Activated gamma-delta T cell treated with Interleukin-2 at 50 U/mL for 16 hours (primary cell): Measurements from ENCODE around the gene NOS1.

Experiments
- DNase-seq: peaks from one replicate; pipeline ENCODE4 v3.0.0-alpha.2; 2020

NOS1 gene

GRCh38 chr12:117329756-117330155 lies 31.7 kb downstream of the NOS1 start:
- DNase-seq: no peak

GRCh38 chr12:117328556-117329100 lies 32.8 kb downstream of the NOS1 start:
- DNase-seq: no peak

- no peak for DNase-seq
Measured at GRCh38 chr12:117322428-117322827, 39.0 kb downstream of the NOS1 start.

DNA sequence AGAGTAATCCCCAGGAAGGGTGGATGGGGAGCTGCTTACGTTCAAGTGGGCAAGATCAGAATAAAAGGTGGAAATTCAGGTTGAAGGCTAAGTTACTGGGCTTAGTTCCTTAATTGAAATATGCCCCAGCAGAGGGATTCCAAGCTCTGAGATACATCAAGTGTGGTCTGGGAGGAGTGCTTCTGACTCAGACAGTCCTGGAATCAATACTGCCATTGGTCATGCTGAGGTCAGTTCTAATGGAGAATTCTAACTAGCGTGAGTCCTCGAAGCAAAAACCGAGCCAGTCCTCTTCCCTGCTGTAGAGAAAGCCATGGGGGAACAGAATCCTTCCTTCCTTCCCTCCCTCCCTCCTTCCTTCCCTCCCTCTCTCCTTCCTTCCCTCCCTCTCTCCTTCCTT lies 39.9 kb downstream of the NOS1 start:
- DNase-seq: no peak

DNA sequence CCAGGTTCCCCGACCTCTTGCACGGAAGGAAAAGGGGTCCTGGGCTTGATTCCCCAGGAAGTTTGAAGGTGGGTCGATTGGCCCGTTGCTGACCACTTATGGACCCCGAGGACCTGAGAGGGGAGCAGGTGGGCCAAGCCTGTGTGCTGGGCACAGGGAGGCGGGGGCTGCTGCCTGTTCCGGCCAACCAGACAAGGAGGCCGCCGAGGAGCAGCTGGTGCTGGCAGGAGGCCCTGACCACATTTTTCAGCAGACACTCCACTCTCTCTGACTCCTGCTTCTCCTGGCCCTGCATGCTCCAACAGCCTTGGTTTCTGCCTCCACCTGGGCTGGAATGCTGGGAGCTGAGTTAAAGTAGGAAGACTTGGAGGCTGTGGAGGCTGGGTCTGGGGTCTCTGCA lies 42.8 kb downstream of the NOS1 start:
- DNase-seq: no peak

DNA sequence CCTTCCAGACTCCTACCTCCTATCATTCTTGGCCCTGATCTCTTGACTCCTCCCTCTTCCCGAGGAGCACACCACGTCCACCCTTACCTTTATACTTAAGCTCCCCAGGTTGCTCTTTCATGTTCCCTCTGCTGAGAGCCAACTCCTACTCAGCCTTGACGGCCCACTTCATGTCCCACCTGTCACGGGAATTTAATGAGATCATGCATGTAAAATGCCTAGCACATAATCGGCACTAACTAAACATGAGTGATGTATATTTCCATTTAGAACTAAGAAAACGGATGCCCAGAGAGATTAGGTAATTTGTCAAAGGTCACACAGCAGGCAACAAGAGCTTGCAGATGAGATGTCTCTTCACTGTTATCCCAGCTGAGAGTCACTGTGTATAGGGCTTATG lies 45.1 kb downstream of the NOS1 start:
- no peak for DNase-seq

- DNase-seq: no peak
Measured at GRCh38 chr12:117313926-117314325, 47.5 kb downstream of the NOS1 start.

- DNase-seq: no peak
Measured at GRCh38 chr12:117312770-117313169, 48.7 kb downstream of the NOS1 start.

GRCh38 chr12:117309276-117309925 lies 52.0 kb downstream of the NOS1 start:
- DNase-seq: no peak

- DNase-seq: no peak
Measured at GRCh38 chr12:117300174-117300573, 61.3 kb downstream of the NOS1 start.

DNA sequence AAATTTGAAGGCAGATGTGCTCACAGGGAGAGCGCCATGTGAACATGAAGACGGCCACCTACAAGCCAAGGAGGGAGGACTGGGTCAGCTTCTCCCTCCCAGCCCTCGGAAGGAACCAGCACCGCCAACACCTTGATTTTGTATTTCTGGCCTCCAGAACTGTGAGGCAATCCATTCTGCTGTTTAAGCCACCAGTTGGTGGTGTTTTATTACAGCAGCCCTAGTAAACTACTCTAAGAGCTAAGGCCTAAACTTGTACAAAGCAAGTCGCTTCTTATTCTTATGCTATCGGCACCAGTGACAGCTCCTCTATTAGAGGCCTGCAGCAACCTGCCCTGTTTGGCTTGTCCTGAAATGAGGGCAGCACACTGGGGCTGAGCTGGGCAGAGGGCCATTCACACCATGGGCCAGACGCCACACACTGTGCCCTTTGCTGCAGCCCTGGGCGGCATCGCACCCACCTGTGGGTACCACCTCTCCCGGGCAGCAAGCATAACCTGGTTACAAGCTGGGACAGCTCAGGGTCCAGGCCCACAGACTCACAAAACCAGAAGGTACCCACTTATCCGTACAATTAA lies 62.7 kb downstream of the NOS1 start:
- DNase-seq: no peak

DNA sequence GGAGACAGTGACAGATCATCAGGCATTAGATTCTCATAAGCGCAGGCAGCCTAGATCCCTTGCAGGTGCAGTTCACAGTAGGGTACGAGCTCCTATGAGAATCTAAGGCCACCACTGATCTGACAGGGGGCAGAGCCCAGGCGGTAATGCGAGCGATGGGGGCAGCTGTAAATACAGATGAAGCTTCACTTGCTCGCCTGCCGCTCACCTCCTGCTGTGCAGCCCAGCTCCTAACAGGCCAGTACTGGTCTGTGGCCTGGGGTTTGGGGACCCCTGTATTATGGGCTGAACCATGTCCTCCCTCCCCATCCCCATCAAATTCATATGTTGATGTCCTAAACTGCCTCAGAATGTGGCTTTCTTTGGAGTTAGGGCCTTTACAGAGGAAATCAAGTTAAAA lies 63.2 kb downstream of the NOS1 start:
- no peak for DNase-seq

DNA sequence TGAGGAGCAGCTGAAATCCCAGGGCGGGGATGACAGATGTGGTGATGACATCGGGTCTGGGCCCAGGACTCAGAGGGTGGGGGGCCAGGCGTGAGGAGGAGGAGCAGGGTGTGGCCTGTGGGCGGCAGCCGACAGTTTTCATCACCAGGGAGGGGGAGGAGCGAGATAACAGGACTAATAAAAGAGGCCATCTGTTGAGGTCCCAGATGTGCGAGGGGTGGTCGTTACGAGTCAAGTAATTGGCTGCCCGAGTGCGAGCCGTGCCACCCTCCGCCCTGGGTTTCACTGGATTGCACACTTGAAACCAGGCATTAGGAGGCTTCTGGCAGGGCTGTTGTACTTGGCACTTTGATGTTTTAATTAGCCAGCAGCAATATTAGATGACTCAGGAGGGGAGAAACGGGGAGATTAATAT lies 67.2 kb downstream of the NOS1 start:
- DNase-seq: no peak

DNA sequence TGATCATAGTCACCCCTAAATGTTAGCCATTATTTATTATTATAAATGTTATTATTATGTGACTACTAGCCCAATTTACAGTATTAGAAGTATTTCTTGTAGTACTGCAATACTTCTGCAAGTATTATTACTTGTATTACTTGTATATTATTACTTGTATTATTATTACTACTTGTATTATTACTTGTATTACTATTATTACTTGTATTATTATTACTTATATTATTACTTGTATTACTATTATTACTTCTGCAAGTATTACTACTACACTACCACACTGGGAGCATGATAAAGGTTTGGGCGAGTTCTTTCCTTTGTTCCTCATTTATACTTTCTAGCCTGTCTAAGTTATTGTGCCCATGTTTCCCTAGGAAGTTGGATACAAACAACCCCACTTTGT lies 67.9 kb downstream of the NOS1 start:
- no peak for DNase-seq

DNA sequence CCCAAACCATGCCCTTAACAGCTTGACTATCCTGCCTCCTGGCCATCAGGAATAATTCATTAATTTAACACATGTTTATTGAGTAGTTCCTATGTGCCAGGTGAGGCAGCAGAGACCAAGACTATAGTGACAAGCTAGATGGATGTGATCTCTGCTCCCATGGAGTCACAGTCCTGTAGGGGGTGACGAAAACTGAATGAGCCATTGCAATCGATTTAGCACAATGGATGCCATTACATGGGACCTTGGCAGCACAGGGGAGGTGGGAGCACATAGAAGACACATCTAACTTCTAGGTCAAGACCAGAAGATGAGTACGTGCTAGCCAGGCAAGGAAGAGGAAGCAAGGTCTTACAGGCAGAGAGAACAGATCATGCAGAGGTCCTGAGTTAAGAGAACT lies 68.7 kb downstream of the NOS1 start:
- DNase-seq: no peak

GRCh38 chr12:117284140-117284539 lies 77.3 kb downstream of the NOS1 start:
- no peak for DNase-seq

GRCh38 chr12:117282490-117282889 lies 78.9 kb downstream of the NOS1 start:
- no peak for DNase-seq

DNA sequence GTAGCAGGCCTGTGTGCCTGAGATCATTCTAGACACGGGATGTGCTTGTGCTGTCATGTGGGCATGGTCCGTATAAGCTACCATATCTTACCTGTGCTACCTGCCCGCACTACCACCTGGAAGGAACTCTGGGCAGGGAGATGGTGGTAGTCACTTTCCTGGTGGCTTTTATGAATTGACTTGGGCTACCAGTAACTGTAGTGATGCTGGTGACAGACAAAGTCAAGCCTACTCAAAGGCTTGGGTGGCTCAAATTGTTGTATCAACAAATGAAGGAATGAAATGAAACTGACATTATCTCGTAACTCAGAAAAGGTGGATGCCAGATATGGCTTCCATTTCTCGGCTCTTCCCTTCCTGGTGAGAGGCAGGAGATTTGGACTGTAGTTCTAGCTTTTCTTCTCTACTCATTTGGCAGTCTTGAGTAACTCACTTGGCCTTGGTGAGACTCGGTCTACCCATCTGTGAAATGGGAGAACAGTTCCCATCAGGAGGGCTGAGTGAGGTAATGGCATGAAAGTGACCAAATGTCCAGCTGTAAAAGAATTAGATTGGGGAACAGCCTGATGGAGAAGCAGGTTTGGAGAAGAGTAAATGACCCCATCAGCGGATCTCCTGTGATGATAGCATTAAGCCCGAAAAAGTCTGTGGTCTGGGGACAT lies 81.3 kb downstream of the NOS1 start:
- no peak for DNase-seq

DNA sequence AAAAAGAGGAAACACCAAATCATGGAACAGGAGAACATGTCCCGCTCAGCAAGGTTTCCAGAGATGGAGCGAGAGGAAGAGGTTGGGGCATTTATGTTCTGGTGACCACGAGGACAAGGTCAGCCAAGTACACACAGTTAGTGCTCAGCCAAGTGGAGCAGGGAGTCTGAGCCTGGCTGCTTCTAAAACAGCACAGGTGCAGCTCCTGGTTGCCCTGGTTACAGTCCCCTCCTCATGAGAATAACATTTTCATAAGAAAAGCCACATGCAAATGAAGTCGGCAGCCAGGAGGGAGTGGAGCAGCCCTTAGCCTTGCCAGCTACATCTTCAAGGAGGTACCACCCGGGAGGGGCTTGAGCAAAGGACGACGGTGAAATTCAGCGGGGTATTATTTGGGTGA lies 81.8 kb downstream of the NOS1 start:
- no peak for DNase-seq

GRCh38 chr12:117277875-117278274 lies 83.6 kb downstream of the NOS1 start:
- no peak for DNase-seq

DNA sequence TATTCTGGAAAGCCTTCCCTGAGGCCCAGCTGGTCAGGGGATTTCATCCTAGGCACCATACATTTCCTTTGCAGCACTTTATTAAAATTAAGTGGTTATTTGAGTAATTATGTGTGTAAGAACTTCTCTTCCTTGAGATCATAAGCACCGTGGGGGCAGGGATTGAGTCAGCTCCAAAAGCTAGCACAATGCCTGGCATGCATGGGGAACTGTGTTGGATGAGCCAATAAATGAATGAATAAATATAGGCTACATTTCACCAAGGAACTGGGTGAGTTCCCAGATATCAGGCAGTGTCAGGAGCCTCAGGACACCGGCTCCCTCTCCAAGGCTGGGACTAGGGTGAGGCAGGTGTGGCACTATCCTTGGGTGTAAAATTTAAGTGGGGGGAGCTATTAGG lies 88.3 kb downstream of the NOS1 start:
- no peak for DNase-seq

GRCh38 chr12:117272690-117273089 lies 88.7 kb downstream of the NOS1 start:
- DNase-seq: no peak

DNA sequence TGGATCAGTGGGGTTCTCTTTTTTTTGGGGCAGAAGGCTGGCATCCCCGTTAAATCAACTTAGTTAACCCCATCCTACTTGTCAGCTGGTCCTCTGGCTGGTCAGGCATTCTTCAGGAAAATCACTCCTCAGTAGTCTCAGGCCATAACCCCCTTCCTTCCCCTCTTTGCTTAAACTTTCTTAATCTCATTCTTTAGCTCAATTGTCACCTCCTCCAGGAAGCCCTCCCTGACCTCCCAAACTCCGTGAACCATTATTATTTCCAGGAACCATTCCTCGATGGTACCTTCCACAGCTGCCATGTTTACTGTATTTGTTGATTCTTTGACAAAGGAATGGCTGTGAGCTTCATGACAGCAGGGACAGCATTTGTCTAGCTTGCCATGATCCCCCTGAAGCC lies 98.7 kb downstream of the NOS1 start:
- no peak for DNase-seq

- no peak for DNase-seq
Measured at GRCh38 chr12:117261247-117261646, 100.2 kb downstream of the NOS1 start.
